HT1080 (cell line): ENCODE measurements around the gene CD164. TPM values are rescaled to one million over a fixed set of nuclear protein-coding genes. Genes with fewer than 3 reads are reported as not detected.

Source experiments
- DNase-seq: peaks from one replicate; pipeline ENCODE4 v3.0.0-alpha.2; 2015; ENCODE audit warnings: low read depth
- polyA plus RNA-seq, 2 experiments: library from polyadenylated mRNA; depleted of rRNA; stranded (reverse); fragments of >200 nt; gene quantifications; 2 replicates each; pipeline ENCODE4 v1.2.3, GENCODE V29; 2015
- total RNA-seq: library from RNA; depleted of rRNA; stranded (reverse); fragments of >200 nt; shearing (Covaris generic); gene quantifications from 2 replicates; pipeline ENCODE4 v1.2.3, GENCODE V29; 2014; rRNA removed

CD164 gene
- 99.0 and 125 TPM in 2 replicates for total RNA-seq
- polyA plus RNA-seq (2015; cell fraction: cytosol; rRNA removed): 220 and 266 TPM in 2 replicates
- 219 and 249 TPM in 2 replicates for polyA plus RNA-seq (2015; cell fraction: nucleus; rRNA removed)

DNA sequence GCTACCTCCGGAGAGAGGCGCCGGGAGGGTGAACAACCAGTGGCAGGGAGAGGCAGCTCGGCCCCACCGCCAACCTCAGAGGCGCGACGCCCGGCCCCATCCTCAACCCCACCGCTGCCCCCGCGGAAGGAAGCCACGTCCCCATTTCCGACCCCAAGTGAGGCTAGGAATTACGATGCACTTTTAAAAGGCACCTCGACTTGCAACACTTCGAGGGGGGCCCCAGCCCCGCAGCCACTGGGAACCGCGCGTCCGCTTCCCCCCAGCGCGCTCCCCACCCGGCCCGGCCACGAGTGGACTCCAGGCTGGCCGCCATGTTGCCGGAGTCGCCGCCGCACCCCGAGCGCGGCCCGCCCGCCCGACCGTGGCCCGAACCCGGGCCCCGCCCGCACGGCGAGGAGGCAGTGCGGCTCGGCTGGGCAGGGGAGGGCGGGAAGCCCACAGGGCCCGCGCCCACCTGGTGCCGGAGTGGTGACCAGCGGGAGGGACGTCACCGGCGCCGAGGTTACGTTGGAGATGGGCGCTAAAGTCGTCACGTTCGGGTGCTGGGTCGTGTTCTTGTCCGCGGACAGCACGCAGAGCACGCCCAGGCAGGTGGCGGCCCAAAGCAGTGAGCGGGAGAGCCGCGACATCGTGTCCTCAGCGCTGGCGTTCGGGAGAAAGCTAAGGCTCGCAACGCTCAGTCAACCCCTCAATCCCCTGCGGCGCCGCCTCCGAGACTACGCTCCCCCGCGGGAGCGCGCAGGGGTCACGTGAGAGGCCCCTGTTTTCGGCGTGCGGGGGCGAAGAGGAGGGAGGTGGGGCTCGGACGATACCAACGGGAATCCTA lies at the start of gene CD164:
TSS of gene CD164 (minus strand) at position 721 of the 829 bp plus-strand sequence. CDS start at position 632, 89 bp downstream.
- peak; percentile 85 for DNase-seq

DNA sequence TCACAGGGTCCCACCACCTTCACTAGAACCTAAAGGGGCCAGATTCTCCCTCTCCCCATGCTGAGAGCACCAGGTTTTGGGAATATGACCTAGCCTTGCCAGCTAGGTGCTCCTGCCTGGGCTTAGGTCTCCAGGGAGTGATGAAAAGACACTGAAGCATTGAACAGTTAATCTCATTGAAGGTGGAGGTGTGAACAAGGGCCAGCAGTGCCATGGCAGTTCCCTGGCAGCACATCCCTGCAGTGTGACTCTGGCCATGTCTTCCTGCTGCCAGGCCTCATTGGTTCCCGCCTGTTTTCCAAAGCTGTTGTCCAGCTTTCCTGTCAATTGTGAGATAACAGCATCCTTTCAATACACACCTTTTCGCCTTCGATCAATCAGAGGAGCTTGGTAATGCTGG lies 47.2 kb upstream of the CD164 start:
- no peak for DNase-seq

DNA sequence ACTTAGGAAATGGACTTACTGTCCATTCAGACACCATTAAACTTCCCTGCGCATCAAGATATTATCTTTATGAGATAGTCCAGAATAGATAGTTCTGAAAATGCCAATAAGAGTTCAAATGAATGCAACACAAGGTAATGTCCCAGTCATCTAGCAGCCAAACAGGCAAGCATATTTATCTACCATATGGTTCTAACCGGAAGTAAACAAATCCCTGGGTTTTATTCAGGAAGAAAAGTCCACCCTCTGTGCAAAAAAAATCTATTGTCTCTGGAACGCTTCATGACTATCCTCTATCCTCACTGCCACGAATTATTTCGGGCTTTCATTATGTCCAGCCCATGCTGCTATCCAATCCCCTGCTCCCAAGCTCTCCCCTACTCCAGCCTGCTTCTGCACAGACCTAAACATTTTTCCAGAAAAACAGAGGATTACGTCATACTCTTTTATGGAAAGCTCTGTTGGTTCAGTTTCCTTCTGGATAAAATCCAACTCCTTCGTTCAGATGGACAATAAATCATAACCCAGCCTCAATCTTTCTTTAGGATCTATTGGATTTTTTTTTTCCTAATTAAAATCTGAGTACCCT lies 46.7 kb upstream of the CD164 start:
- DNase-seq: no peak

DNA sequence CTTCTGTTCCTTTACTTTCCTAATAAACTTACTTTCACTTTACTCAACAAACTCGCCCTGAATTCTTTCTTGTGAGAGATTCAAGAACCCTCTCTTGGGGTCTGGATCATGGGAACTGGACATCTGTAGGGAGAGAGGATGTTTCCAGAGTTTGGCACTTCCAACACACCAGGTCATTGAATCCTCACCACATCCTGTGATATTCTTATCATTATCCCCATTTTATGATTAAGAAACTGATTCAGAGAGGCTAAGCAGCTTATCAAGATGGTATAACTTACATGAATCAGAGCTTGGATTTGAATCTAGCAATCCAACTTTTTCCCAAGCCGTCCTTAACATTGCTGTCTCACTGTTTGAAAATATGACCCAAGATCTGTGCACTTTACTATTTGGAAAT lies 42.7 kb upstream of the CD164 start:
- peak; percentile 17 for DNase-seq

DNA sequence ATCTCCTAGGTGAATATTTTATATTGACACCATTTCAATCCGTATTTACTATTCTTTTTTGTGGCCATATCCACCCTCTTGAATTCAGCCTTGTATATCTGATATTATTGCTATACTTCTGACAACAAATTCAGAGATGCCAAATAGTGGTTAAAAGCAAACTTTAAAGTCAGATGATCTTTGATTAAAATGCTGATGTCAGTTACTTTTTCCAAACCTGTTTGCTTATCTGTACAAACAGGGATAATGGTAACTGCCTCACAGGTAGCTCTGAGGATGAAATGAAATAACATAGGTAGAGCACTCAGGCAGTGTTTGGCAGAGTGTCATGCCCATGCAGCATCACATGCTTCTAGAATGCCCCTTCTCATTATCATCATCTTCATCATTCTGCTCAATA lies 38.9 kb upstream of the CD164 start:
- DNase-seq: no peak

DNA sequence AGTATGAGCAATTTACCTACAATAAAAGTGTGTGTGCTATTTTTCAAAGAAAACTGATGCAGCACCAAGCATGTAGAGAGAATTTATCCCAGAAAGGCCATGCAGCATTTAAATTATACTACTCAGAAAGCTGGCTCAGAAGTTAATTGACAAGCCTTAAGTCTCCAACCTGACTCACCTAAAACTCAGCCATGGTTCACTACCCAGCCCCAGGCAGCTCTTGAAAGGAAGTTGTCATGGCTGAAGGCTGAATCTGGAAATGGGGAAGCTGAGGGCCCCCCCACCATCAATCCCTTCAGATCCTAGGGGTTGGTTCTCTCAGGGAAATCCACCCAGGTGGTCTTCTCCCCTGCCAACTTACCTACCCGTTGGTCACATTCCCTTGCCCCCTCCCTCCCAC lies 38.5 kb upstream of the CD164 start:
- no peak for DNase-seq

DNA sequence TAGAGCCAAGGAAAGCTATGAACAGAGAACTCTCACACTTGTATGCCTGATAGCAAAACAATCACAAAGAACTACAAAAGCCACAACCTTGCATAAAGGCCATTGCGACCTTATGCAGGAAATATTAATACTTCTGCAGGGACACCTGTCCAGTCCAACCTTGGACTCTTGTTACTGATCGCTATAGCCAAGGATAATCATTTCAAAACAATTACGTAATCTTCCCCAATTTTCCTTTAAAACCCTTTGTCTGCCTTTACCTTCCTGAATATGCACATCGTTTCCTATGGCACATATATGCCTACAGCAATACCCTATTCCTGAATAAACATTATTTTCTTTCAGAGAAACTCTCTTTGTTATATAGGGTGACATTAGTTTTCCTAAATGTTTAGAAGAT lies 35.4 kb upstream of the CD164 start:
- DNase-seq: no peak

DNA sequence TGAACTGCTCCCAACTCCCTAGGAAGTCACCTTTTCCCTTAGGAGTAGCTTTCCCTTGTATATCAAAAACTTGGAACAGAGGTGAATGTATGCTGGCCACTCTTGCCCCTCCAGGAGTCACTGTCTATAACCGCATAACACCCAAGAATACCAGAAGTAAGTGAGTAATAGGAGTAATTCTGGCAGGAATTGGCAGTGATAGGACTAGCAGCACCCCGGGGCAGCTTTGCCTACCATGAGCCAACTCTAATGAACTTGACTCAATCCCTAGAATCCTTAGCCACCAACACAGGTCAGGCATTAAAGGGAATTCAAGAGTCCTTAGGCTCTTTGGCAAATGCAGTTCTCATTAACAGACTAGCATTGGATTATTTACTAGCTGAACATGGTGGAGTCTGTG lies 28.8 kb upstream of the CD164 start:
- no peak for DNase-seq

DNA sequence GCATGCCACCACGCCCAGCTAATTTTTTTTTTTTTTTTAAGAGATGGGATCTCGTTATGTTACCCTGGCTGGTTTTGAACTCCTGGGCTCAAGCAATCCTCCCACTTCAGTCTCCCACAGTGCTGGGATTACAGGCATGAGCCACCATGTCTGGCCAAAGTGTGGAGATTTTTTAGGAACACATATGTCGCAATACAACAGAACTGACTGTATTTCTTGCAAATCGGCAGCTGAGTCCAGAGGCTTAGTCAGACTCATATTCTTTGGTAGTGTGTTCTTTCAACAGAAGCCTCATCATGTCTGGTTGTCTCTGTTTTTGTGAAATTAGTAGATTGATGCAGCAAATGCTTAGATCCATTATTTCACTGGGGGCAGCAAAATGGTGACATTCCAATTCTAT lies 23.9 kb upstream of the CD164 start:
- DNase-seq: peak; percentile 27

DNA sequence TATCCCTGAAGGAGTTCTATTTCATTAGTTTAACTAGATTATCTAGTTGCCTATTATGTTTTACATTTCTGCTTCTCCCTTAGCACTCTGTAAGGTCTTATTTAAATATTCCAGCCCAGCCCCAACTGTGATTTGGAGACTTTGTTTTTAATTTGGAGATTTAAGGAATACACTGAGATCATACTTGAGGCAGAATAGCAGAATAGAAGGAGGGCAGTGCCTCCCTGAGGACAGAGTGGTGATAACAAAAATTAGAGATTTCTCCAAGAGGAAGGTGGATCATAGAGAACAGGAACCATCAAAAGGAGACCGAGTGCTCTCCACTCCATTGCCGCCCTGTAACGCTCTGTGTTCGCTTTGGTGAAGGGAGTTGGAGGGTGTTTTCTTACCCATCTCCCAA lies 14.8 kb upstream of the CD164 start:
- DNase-seq: no peak

DNA sequence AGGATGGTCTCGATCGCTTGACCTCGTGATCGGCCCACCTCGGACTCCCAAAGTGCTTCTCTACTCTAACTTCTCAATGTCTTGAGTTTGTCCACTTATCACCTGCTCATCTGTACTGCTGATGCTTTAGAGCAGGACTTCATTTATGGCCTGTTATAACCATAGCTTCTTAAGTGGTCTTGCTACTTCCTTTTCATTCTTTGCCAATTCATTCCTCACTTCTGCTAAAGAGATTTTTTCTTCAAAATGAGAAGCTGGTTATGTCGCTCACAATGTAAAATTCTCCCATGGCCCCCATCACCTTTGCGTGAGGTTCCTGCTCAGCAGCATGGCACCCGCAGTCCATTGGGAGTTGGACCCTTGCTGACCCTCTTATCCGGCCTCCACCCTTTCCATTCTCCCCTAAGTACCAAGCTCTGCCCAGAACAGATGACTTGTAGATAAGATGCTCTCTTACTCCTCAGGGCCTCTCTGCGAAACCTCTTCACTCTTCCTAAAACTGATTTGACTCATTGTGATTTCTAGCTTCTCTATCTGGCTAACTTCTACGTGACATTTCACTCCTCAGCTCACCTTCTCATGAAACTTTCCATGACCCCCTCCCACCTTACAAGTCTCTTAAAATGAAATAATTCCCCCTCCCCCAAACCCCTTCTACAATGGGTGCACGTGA lies 13.9 kb upstream of the CD164 start:
- DNase-seq: no peak

DNA sequence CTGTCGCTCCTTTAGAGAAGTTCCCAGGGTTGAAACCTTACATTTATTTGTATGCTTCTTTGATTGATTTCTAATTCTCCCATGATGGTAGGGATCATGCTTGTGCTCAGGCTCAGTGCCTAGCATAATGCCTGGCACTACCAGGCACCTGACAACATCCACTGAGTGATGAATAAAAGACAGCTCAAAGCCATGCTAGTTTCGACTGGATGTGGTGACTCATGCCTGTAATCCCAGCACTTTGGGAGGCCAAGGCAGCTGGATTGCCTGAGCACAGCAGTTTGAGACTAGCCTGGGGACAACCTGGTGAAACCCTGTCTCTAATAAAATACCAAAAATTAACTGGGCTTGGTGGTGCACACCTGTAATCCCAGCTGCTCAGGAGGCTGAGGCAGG lies 11.6 kb upstream of the CD164 start:
- DNase-seq: peak; percentile 69

DNA sequence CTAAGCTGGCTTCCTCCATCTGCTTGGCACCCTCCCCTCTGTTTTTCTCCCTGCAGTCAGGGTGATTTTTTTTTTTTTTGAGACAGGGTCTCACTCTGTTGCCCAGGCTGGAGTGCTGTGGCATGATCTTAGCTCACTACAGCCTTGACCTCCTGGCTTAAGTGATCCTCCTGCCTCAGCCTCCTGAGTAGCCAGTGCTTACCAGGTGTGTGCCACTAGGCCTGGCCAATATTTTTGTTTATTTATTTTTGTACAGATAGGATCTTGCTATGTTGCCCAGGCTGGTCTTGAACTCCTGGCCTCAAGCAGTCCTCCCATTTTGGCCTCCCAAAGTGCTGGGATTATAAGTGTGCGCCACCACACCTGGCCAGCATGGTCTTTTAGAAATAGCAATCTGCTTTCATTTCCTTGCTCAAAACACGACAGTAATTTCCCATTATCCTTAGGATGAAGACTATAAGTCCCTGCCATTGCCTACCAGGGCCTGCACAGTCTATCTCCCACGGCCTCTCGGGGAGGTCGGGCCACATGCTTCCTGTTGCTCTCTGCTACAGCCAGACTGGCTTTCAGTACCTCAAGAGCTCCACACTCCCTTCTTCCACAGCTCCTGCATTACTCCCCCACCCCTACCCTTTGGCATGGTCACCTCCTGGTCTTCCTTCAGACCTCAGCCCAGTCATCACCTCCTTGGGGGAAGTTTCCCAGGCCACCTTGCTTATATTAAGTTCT lies 11.1 kb upstream of the CD164 start:
- no peak for DNase-seq

DNA sequence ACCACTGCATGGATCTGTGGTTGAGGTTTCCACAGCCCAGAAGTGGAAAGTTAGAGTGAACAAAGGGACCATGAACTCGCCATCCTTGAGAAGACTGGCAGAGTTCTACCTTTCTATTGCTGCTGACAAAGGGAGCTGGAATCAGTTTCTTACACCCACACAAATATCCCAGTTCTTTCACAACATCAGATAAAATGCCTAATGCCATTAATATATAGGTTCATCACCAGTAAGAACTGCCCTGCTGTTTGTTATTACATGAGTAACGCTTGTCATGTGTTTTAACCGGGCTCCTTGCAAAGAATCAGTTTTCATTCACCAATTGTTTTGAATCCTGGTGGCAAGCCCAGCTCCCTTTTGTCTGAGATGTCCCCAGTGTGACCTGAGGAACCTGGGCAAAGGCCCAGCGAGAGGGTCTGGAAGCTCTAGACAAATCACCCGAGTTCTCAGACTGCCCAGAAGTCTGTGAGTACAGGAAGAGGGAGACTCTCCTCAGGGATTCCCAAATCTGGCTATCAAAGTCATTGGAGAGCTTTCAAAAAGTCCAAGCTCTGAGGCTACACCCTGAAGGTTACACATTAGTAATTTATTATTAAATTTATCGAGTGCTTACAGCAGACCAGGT lies 7.5 kb upstream of the CD164 start:
- no peak for DNase-seq

DNA sequence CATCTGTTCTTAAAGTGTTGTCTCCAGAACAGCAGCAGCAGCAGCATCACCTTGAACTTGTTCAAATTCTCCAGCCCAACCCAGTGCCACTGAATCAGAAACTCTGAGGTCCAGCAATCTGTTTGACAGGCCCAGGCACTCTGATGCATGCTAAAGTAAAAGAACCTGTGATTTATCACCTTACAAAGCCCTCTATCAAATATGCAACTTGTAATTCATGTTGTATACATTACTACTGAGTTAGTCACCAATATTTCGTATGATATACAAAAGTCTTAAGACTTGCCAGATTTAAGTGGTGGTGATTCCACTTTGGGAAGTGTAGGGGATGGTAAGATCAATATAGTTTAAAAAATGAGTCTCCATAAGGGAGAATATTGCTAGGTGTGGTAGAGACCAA lies 6.0 kb upstream of the CD164 start:
- DNase-seq: no peak

DNA sequence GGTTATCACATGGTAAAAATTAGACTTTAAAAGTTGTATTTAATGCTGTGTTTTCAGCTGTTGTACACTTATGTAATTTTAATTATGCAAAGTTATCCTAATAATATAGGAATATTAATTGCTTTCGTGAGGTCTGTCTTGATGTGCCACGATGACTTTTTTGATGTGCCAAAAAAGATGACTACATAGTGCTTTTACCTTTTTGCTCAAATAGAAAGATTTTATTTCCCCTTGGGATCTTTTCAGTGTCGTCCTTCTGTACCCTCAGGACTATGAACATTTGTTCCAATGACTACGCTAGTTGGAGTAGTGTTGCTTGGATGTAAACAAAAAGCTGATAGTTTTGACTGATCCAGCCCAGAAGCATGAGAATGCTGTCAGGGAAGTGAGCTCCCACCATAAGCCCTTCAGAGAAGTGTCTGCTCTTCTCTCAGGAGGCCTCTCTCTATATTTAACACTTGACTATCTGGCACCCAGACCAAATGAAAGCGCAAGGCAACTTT lies 1.2 kb upstream of the CD164 start:
- no peak for DNase-seq

DNA sequence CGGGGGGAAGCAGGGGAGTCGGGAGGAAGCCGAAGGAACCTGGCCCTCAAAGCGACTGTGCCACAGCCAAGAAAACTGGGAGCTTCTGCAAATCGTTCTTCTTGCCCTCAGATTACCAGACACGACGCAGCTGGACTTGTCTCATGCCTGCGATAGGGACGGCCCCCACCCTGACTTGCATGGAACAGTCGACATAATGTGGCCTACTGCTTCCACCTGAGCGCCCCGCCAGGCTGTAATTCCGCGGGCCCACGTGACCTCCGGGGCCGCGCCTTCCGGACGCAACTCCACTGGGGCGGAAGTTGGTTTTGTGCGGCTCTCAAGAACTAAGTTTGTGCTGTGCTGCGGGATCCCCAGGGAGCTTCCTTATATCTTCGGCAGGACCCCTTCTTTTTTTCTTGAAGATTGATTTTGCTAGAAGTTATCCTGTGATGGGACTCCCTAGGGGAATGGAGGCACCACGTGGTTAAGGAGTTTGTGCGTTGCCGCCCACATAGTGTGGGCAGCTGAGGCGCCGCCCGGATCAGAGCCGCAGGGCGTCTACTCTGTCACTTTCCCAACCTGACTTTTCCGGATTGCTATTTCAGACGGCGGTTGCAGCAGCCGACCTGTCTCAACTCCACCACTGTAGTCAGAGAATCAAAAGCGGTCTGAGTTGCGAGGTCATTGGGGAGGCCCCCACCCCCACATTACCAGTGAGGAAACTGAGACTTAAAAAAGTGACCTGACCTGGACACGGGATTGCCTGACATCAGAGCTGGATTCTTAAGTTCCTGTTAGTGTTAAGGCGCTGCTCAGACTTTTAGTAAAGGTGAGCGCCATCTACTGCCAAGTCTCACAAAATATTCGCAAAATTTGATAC lies 540 bp upstream of the CD164 start:
- DNase-seq: peak; percentile 89

DNA sequence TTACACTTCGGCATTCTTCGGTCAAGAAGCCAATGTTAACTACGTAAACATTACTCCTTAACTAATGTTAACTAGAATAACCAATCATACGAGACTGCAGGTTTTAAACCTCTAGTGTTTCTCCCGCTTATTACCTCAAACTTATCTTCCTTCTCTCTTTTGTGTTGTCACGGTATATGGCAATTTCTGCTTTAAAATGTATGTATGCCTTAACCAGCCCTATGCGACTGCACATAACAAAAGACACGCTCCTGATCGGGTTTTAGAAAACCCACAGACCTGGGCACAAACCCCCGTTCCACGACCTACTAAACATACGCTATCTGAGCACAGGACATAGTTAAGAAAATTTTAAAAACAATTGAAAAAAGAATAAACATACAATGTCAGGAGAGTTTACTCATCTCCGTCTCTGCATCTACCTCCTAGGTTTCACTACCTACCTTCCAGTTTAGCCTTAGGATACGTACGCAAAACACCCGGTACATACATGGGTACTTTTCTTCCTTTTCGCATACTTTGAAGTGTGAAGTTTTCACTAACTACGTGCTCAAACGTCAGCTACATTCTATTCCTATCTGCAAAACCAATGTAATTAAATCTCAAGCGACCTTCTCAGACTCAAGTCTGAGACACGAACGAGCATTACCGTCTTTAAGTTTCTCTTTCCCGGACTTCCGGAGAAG lies 1.1 kb downstream of the CD164 start:
- peak; percentile 11 for DNase-seq

DNA sequence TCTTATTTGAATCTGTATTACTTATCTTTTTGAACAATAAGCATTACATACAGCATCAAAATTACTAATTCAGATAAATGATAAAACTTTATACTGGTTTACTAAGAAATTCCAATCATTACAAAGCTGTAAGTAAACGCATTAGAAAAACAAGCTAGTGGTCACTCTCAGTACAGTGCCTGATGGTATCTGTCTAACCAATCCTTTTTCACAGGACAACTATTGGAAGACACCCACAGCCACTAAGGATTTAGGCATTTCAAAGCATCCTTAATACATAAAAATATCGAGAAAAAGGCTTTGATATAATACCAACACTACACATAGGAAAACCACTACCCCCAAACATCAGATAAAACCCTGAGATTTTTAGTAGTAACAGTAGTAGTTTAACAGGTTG lies 2.6 kb downstream of the CD164 start:
- DNase-seq: no peak
